Gastroesophageal sphincter (tissue), 4 donors: ENCODE measurements around the gene CCL24. TPM values are rescaled to one million over a fixed set of nuclear protein-coding genes. Genes with fewer than 3 reads are reported as not detected.
"Not testable (repeated sequence)": the region's sequence is repeated elsewhere in the genome, so short reads cannot be mapped to it uniquely, and the experiment has no call there.

Source experiments
- ATAC-seq: fragments of 150-250 bp; one replicate; pipeline ENCODE4 v1.9.1; 2016; ENCODE audit warnings: mild to moderate bottlenecking, moderate library complexity
- H3K27ac ChIP-seq, 4 donors: fragments of 200-600 bp; sonication (generic) in 3 of 4; 1 replicate in 3 of 4; 2 replicates in 1 of 4; pipeline ENCODE4 v1.5.1; 2016 to 2019
- H3K27me3 ChIP-seq: fragments of 200-600 bp; sonication (generic); one replicate; pipeline ENCODE4 v1.5.1; 2019
- H3K36me3 ChIP-seq, 2 donors: fragments of 200-600 bp; sonication (generic); one replicate each; pipeline ENCODE4 v1.5.1; 2019; ENCODE audit warnings: control low read depth in 1 of 2
- H3K4me1 ChIP-seq, 3 donors: fragments of 200-600 bp; sonication (generic); 1 replicate in 2 of 3; 2 replicates in 1 of 3; pipeline ENCODE4 v1.5.1; 2016 to 2019; ENCODE audit warnings: control low read depth in 2 of 3
- H3K4me3 ChIP-seq, 2 donors: fragments of 200-600 bp; sonication (generic); one replicate each; pipeline ENCODE4 v1.5.1; 2019; ENCODE audit warnings: mild to moderate bottlenecking in 1 of 2, moderate library complexity in 1 of 2
- H3K9me3 ChIP-seq, 3 donors: fragments of 200-600 bp; sonication (generic); one replicate each; pipeline ENCODE4 v1.5.1; 2017 to 2019; ENCODE audit warnings: control low read depth in 2 of 3
- EP300 ChIP-seq: sonication (generic); formaldehyde crosslinking; IDR thresholded peaks from one replicate; pipeline ENCODE4 v1.6.1; 2017; ENCODE audit warnings: antibody characterized with exemption, mild to moderate bottlenecking
- POLR2A ChIP-seq, 2 donors: fragments of 450-650 bp; IDR thresholded peaks; one replicate each; pipeline ENCODE4 v1.6.1; 2017; ENCODE audit warnings: antibody characterized with exemption in 2 of 2, mild to moderate bottlenecking in 2 of 2, moderate library complexity in 1 of 2
- POLR2AphosphoS5 ChIP-seq: sonication (generic); formaldehyde crosslinking; IDR thresholded peaks from one replicate; pipeline ENCODE4 v1.6.1; 2017; ENCODE audit warnings: antibody characterized with exemption
- WGBS, 2 donors: methylation state at CpG; one replicate each; pipeline ENCODE4 v1.1.5; 2018; ENCODE audit warnings: low coverage in 1 of 2; 5-methylcytosine and 5-hydroxymethylcytosine counted together
- total RNA-seq, 4 donors: library from RNA; depleted of rRNA; stranded (reverse); fragments of >200 nt; gene quantifications; one replicate each; pipeline ENCODE4 v1.1.0, GENCODE V29; 2016
- TF ChIP-seq, protein P1 (sequence below), 4 experiments: fragments of 200-600 bp in 2 of 4; fragments of 450-650 bp in 2 of 4; sonication (generic) in 1 of 4; IDR thresholded peaks; one replicate each; pipeline ENCODE4 v1.5.1; 2017 to 2019; ENCODE audit warnings: antibody characterized with exemption in 4 of 4, mild to moderate bottlenecking in 2 of 4, moderate library complexity in 2 of 4

Gene CCL24
- total RNA-seq, 4 donors from 2014 or later, result 0.94 TPM; not detected in 3

DNA sequence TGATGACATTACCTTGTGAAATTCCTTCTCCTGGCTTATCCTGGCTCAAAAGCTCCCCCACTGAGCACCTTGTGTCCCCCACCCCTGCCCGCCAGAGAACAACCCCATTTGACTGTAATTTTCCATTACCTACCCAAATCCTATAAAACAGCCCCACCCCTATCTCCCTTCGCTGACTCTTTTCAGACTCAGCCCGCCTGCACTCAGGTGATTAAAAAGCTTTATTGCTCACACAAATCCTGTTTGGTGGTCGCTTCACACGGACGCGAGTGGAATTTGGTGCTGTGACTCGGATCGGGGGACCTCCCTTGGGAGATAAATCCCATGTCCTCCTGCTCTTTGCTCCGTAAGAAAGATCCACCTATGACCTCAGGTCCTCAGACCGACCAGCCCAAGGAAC is 34.6 kb downstream of the CCL24 start:
- H3K4me3 ChIP-seq, H3K27me3 ChIP-seq, H3K4me1 ChIP-seq, H3K27ac ChIP-seq, H3K36me3 ChIP-seq, H3K9me3 ChIP-seq, ATAC-seq: not testable (repeated sequence)
- WGBS, 2 donors, result 67 to 87% methylated on average over 1 to 11 of the region's 11 CpGs

DNA sequence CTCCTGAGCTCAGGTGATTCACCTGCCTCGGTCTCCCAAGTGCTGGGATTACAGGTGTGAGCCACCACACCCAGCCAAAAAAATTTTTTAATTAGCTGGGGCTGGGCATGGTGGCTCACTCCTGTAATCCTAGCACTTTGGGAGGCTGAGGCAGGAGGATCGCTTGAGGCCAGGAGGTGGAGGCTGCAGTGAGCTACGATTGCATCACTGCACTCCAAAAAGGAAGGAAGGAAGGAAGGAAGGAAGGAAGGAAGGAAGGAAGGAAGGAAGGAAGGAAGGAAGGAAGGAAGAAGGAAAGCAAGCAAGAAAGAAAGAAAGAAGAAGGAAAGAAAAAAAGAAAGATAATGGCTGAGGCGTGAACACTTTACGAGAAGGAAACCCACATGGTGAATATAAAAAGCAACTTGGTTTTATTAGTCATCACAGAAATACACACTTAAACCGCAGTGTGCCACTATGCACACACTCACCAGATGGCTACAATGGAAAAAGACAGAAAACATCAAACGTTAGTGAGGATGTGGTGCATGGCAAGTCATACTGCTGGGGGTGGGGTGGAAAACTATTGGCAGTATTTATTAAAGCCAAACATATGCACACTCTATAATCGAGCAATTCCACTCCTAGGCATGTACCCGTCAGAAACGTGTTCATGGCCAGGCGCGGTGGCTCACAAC is 37.2 kb downstream of the CCL24 start:
- TF ChIP-seq POLR2A (IDR thresholded peaks at IDR 0.05), result no peak
- TF ChIP-seq POLR2AphosphoS5, result no peak
- Histone ChIP-seq H3K9me3 (no peaks in the 10 kb centered on the region), H3K27me3 (peaks cover 3% of the 10 kb centered on the region), H3K36me3 (no peaks in the 10 kb centered on the region), H3K4me3 (no peak overlapping the region), H3K4me1 (no peaks in the 10 kb centered on the region), H3K27ac (no peak overlapping the region)
- ATAC-seq, result no peak
- WGBS, 2 donors, result 64 to 67% methylated on average over 7 to 10 of the region's 12 CpGs

DNA sequence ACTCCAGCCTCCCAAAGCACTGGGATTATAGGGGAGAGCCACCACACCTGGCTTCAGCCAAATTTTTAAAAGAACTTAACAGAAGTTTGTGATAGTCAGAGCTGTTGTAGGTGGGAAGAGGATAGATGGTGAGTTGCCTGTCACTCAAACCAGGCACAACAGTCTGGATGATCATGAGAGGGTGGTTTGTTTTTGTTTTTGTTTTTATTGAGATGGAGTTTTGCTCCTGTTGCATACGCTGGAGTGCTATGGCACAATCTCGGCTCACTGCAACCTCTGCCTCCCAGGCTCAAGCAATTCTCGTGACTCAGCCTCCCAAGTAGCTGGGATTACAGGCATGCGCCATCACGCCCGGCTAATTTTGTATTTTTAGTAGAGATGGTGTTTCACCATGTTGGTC is 39.6 kb downstream of the CCL24 start:
- H3K4me1 ChIP-seq, H3K9me3 ChIP-seq, ATAC-seq, H3K36me3 ChIP-seq, H3K27ac ChIP-seq, H3K27me3 ChIP-seq, H3K4me3 ChIP-seq: not testable (repeated sequence)
- WGBS, 2 donors, result 77 to 86% methylated on average over 6 of the region's 6 CpGs

DNA sequence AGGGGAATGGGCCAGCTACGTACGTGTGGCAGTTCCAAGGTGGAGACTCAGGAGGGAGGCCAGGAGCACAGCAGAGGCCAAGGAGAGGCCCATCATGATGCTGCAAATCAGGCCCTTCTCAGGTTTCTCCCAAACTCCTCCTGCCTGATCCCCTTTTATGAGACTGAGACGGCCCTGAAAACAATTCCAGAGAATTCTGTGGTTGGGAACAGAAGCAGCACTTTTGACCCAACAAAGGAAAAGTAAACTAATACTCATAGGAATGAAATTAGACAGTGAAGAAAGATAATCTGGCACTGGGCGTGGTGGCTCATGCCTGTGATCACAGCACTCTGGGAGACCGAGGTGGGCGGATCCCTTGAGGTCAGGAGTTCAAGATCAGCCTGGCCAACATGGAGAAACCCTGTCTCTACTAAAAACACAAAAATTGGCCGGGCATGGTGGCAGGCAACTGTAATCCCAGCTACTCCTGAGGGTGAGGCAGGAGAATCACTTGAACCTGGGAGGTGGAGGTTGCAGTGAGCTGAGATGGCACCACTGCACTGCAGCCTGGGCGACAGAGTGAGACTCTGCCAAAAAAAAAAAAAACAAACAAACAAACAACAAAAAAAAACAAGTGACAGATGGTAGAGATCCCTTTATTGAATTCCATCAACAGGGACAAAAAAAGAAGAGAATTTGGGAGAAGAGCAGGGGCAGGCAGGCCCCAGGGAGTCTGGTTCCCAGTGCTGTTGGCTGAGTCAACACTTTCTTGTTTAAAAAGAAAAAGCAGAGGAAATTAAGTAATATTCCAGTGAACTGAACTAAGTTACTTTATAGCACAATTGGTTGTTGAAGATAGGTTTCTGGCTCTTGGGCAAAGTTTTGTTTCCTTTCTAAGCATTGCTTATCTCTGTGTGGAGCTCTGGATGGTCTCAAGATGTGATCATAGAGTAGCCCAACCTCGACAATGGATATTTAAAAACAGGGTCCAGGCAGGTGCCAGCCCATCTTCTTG is 41.2 kb downstream of the CCL24 start, which contains the start of gene CCL26:
TSS of gene CCL26 (minus strand) at position 131 of the 997 bp plus-strand sequence. CDS start at position 96, 35 bp downstream.
- peak; percentile 73 for ATAC-seq

DNA sequence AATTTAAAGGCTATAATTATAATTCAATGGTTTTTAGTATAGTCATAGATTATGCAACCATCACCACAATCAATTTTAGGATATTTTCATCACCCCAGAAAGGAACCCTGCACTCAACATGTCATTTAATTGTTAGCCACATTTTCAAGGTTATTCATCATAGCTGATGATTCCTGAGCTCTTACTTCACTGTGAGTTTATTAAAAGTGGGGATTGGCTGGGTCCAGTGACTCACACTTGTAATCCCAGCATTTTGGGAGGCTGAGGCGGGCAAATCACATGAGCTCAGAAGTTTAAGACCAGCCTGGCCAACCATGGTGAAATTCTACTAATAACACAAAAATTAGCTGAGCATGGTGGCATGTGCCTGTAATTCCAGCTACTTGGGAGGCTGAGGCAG is 42.4 kb downstream of the CCL24 start:
- Histone ChIP-seq H3K4me3 (no peak overlapping the region), H3K27me3 (no peaks in the 10 kb centered on the region), H3K9me3 (no peaks in the 10 kb centered on the region), H3K4me1 (no peaks in the 10 kb centered on the region), H3K36me3 (no peaks in the 10 kb centered on the region), H3K27ac (peak overlapping the region in 1 of 4 donors; percentile 52)
- TF ChIP-seq POLR2A (IDR thresholded peaks at IDR 0.05), result no peak
- no peak for TF ChIP-seq EP300
- TF ChIP-seq POLR2AphosphoS5, result no peak
- TF ChIP-seq, protein P1, sequence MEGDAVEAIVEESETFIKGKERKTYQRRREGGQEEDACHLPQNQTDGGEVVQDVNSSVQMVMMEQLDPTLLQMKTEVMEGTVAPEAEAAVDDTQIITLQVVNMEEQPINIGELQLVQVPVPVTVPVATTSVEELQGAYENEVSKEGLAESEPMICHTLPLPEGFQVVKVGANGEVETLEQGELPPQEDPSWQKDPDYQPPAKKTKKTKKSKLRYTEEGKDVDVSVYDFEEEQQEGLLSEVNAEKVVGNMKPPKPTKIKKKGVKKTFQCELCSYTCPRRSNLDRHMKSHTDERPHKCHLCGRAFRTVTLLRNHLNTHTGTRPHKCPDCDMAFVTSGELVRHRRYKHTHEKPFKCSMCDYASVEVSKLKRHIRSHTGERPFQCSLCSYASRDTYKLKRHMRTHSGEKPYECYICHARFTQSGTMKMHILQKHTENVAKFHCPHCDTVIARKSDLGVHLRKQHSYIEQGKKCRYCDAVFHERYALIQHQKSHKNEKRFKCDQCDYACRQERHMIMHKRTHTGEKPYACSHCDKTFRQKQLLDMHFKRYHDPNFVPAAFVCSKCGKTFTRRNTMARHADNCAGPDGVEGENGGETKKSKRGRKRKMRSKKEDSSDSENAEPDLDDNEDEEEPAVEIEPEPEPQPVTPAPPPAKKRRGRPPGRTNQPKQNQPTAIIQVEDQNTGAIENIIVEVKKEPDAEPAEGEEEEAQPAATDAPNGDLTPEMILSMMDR (IDR thresholded peaks at IDR 0.05), result no peak
- WGBS, 2 donors, result 67% methylated on average over 1 of the region's 1 CpG; no CpG with 5 or more reads in 1 of the 2 donors
- ATAC-seq, result no peak

More for the DNA sequence above, 41.2 kb downstream of the CCL24 start, which contains the start of gene CCL26:
- no peaks in the 10 kb centered on the region for H3K36me3 ChIP-seq
- TF ChIP-seq, protein P1 (IDR thresholded peaks at IDR 0.05), result no peak
- TF ChIP-seq POLR2AphosphoS5, result peak; percentile 20
- H3K9me3 ChIP-seq, result no peaks in the 10 kb centered on the region
- no peak within 1 kb of the TSS for H3K4me3 ChIP-seq
- H3K27me3 ChIP-seq, result no peaks in the 10 kb centered on the region
- peak within 1 kb of the TSS in 3 of 4 donors; percentile 43 to 64 (median 52) for H3K27ac ChIP-seq
- WGBS, 2 donors, result 48 to 73% methylated on average over 2 to 9 of the region's 9 CpGs
- H3K4me1 ChIP-seq, result no peaks in the 10 kb centered on the region

DNA sequence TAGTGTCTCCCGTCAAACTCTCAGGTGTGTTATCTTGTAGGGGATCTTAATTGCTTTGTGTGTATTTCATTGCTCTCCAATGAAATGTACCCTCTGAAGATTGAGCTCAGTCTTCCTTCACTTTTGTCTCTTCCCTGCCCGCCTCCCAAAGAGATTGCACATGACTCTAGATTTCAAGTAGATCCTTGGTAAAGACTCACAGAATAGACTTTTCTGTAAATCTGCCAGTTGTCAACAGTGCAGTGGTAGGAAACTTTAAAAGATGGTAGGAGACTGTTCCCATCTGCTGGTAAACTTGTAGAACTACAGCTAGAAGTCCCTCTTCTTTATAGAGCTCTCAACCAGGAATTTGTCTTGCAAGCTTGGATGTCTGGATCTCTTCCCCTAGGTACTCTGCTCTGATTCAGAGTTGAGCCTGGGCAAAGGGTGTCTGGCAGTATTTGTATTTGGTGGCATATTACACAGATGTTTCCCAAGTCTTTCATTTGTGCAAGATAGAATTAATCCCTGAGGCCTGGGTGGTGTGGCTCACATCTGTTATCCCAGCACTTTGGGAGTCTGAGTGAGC is 51.2 kb downstream of the CCL24 start:
- peaks cover 0 to 7% (median 0%) of the 10 kb centered on the region in 3 donors for H3K4me1 ChIP-seq
- peak; percentile 79 for ATAC-seq
- WGBS, 2 donors, result 6% methylated on average over 2 of the region's 2 CpGs
- TF ChIP-seq EP300, result no peak
- TF ChIP-seq, protein P1 (IDR thresholded peaks at IDR 0.05), result peak in 3 of 4 experiments; percentile 78 to 84 (median 81)
- H3K4me3 ChIP-seq, result no peak overlapping the region
- H3K36me3 ChIP-seq, result no peaks in the 10 kb centered on the region
- H3K27me3 ChIP-seq, result no peaks in the 10 kb centered on the region
- no peaks in the 10 kb centered on the region for H3K9me3 ChIP-seq
- H3K27ac ChIP-seq, result no peak overlapping the region

DNA sequence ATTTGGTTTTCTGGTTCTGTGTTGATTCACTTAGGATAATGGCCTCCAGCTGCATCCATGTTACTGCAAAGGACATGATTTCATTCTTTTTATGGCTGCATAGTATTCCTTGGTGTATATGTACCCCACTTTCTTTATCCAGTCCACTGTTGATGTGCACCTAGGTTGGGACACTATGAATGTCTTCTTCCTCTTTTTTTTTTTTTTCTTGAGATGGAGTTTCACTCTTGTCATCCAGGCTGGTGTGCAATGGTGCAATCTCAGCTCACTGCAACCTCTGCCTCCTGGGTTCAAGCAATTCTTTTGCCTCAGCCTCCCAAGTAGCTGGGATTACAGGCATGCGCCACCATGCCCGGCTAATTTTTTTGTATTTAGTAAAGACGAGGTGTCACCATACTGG is 51.8 kb downstream of the CCL24 start:
- H3K4me1 ChIP-seq, ATAC-seq, H3K4me3 ChIP-seq, H3K9me3 ChIP-seq, H3K27me3 ChIP-seq, H3K36me3 ChIP-seq, H3K27ac ChIP-seq: not testable (repeated sequence)
- 83 to 93% methylated on average over 3 of the region's 3 CpGs for WGBS, 2 donors
